Dedifferentiated amniotic fluid mesenchymal stem cell (primary cell): ENCODE data around the gene PIMREG.
A peak's percentile ranks its signal among the peaks of the same experiment; 100 is the strongest.

Source experiments
- DNase-seq: peaks from one replicate; pipeline ENCODE4 v3.0.0-alpha.2; 2016; ENCODE audit errors: extremely low spot score

PIMREG gene

GRCh38 chr17:6443692-6444570 is at the start of gene PIMREG:
PIMREG (plus strand) TSS chr17:6444455; CDS start chr17:6445111, 656 bp downstream.
- peak; percentile 93 for DNase-seq

GRCh38 chr17:6398955-6399354 is 45.3 kb upstream of the PIMREG start:
- DNase-seq = no peak

- DNase-seq = no peak
These were observed 42.0 kb upstream of the PIMREG start for GRCh38 chr17:6402258-6402657.

GRCh38 chr17:6408276-6408675 is 36.0 kb upstream of the PIMREG start:
- DNase-seq = no peak

- DNase-seq = no peak
These were observed 35.5 kb upstream of the PIMREG start for GRCh38 chr17:6408735-6409134.

- no peak for DNase-seq
These were observed 31.2 kb upstream of the PIMREG start for GRCh38 chr17:6413065-6413464.

GRCh38 chr17:6415616-6416015 is 28.6 kb upstream of the PIMREG start:
- DNase-seq = no peak

GRCh38 chr17:6420173-6420641 is 24.0 kb upstream of the PIMREG start:
- no peak for DNase-seq

GRCh38 chr17:6421700-6422604 is 22.3 kb upstream of the PIMREG start:
- peak; percentile 54 for DNase-seq

GRCh38 chr17:6422654-6423241 is 21.5 kb upstream of the PIMREG start:
- DNase-seq = no peak

GRCh38 chr17:6423931-6424330 is 20.3 kb upstream of the PIMREG start:
- DNase-seq = no peak

GRCh38 chr17:6425407-6425806 is 18.8 kb upstream of the PIMREG start:
- DNase-seq = no peak

GRCh38 chr17:6426356-6427101 is 17.7 kb upstream of the PIMREG start:
- no peak for DNase-seq

GRCh38 chr17:6427279-6427781 is 16.9 kb upstream of the PIMREG start:
- no peak for DNase-seq

- no peak for DNase-seq
These were observed 15.9 kb upstream of the PIMREG start for GRCh38 chr17:6428207-6428965.

GRCh38 chr17:6429266-6429665 is 15.0 kb upstream of the PIMREG start:
- DNase-seq = no peak

GRCh38 chr17:6430769-6431168 is 13.5 kb upstream of the PIMREG start:
- no peak for DNase-seq

- no peak for DNase-seq
These were observed 9.2 kb upstream of the PIMREG start, which contains the start of gene AIPL1 for GRCh38 chr17:6435051-6435450. AIPL1 (minus strand) TSS chr17:6435121; CDS start chr17:6435104, 17 bp downstream.

GRCh38 chr17:6435968-6436367 is 8.3 kb upstream of the PIMREG start:
- DNase-seq = peak; percentile 68

- no peak for DNase-seq
These were observed 6.8 kb upstream of the PIMREG start for GRCh38 chr17:6437466-6437865.
